ENCODE data around the gene ATE1. TPM values are rescaled to one million over a fixed set of nuclear protein-coding genes. Genes with fewer than 3 reads are reported as not detected.
"Not testable (repeated sequence)": the region's sequence is repeated elsewhere in the genome, so short reads cannot be mapped to it uniquely, and the experiment has no call there.

ATE1 gene
- total RNA-seq, 1 experiment from 2014 or later: 36.2 TPM

GRCh38 chr10:121772406-121772805 lies 155.4 kb downstream of the ATE1 start:
- DNase-seq (ENCODE audit: low read depth): no peak
- in situ Hi-C loops (cut with HindIII; ENCODE audit: low pct_unique_long_range_greater_than_20kb, low sequenced_read_pairs): no loop called here

- DNase-seq (ENCODE audit: low read depth): no peak
- in situ Hi-C loops (cut with HindIII; ENCODE audit: low pct_unique_long_range_greater_than_20kb, low sequenced_read_pairs): no loop called here
Observed at GRCh38 chr10:121771966-121772365, 155.9 kb downstream of the ATE1 start.

GRCh38 chr10:121766426-121766825 lies 161.4 kb downstream of the ATE1 start:
- no peak for DNase-seq (ENCODE audit: low read depth)
- in situ Hi-C loops (cut with HindIII; ENCODE audit: low pct_unique_long_range_greater_than_20kb, low sequenced_read_pairs): no loop called here

- in situ Hi-C loops (cut with HindIII; ENCODE audit: low pct_unique_long_range_greater_than_20kb, low sequenced_read_pairs): no loop called here
- no peak for DNase-seq (ENCODE audit: low read depth)
Observed at GRCh38 chr10:121765204-121765603, 162.6 kb downstream of the ATE1 start.

- no peak for DNase-seq (ENCODE audit: low read depth)
- in situ Hi-C loops (cut with HindIII; ENCODE audit: low pct_unique_long_range_greater_than_20kb, low sequenced_read_pairs): no loop called here
Observed at GRCh38 chr10:121764233-121764942, 163.4 kb downstream of the ATE1 start.

- DNase-seq (ENCODE audit: low read depth); in situ Hi-C loops (cut with HindIII; ENCODE audit: low pct_unique_long_range_greater_than_20kb, low sequenced_read_pairs): not testable (repeated sequence)
Observed at GRCh38 chr10:121757241-121757640, 170.6 kb downstream of the ATE1 start.

GRCh38 chr10:121755496-121755895 lies 172.3 kb downstream of the ATE1 start:
- in situ Hi-C loops (cut with HindIII; ENCODE audit: low pct_unique_long_range_greater_than_20kb, low sequenced_read_pairs); DNase-seq (ENCODE audit: low read depth): not testable (repeated sequence)

GRCh38 chr10:121754666-121755065 lies 173.2 kb downstream of the ATE1 start:
- in situ Hi-C loops (cut with HindIII; ENCODE audit: low pct_unique_long_range_greater_than_20kb, low sequenced_read_pairs): no loop called here
- no peak for DNase-seq (ENCODE audit: low read depth)

GRCh38 chr10:121753726-121754476 lies 173.9 kb downstream of the ATE1 start:
- in situ Hi-C loops (cut with HindIII; ENCODE audit: low pct_unique_long_range_greater_than_20kb, low sequenced_read_pairs): no loop called here
- DNase-seq (ENCODE audit: low read depth): peak; percentile 18

GRCh38 chr10:121751191-121751760 lies 176.6 kb downstream of the ATE1 start:
- in situ Hi-C loops (cut with HindIII; ENCODE audit: low pct_unique_long_range_greater_than_20kb, low sequenced_read_pairs): no loop called here
- no peak for DNase-seq (ENCODE audit: low read depth)

- no peak for DNase-seq (ENCODE audit: low read depth)
- in situ Hi-C loops (cut with HindIII; ENCODE audit: low pct_unique_long_range_greater_than_20kb, low sequenced_read_pairs): no loop called here
Observed at GRCh38 chr10:121747163-121747775, 180.6 kb downstream of the ATE1 start.

- in situ Hi-C loops (cut with HindIII; ENCODE audit: low pct_unique_long_range_greater_than_20kb, low sequenced_read_pairs): no loop called here
- no peak for DNase-seq (ENCODE audit: low read depth)
Observed at GRCh38 chr10:121741248-121741792, 186.5 kb downstream of the ATE1 start.

- DNase-seq (ENCODE audit: low read depth): no peak
- in situ Hi-C loops (cut with HindIII; ENCODE audit: low pct_unique_long_range_greater_than_20kb, low sequenced_read_pairs): no loop called here
Observed at GRCh38 chr10:121740069-121740468, 187.8 kb downstream of the ATE1 start.

- in situ Hi-C loops (cut with HindIII; ENCODE audit: low pct_unique_long_range_greater_than_20kb, low sequenced_read_pairs): no loop called here
Observed at GRCh38 chr10:121739114-121739513, 188.7 kb downstream of the ATE1 start.

GRCh38 chr10:121736315-121737130 lies 191.3 kb downstream of the ATE1 start:
- in situ Hi-C loops (cut with HindIII; ENCODE audit: low pct_unique_long_range_greater_than_20kb, low sequenced_read_pairs): no loop called here
- DNase-seq (ENCODE audit: low read depth): no peak

More at GRCh38 chr10:121739114-121739513, 188.7 kb downstream of the ATE1 start:
- no peak for DNase-seq (ENCODE audit: low read depth)

- DNase-seq (ENCODE audit: low read depth): no peak
- in situ Hi-C loops (cut with HindIII; ENCODE audit: low pct_unique_long_range_greater_than_20kb, low sequenced_read_pairs): no loop called here
Observed at GRCh38 chr10:121735263-121735662, 192.6 kb downstream of the ATE1 start.

GRCh38 chr10:121734589-121735045 lies 193.2 kb downstream of the ATE1 start:
- in situ Hi-C loops (cut with HindIII; ENCODE audit: low pct_unique_long_range_greater_than_20kb, low sequenced_read_pairs): no loop called here
- peak; percentile 18 for DNase-seq (ENCODE audit: low read depth)

All from Caki2 (cell line).